GM13976 (cell line): ENCODE data around the gene FBRS.

Source experiments
- DNase-seq: peaks from one replicate; pipeline ENCODE4 v3.0.0; 2012; ENCODE audit warnings: low spot score
- CTCF ChIP-seq: IDR thresholded peaks from 2 replicates; pipeline ENCODE4 v1.5.1; 2012; ENCODE audit warnings: borderline replicate concordance, mild to moderate bottlenecking; ENCODE audit not compliant: insufficient read depth; ENCODE audit errors: extremely low read depth, missing control alignments, control extremely low read depth
- in situ Hi-C: fragments of 300-500 bp; cut with MboI; formaldehyde crosslinking; loops from one replicate; pipeline ENCODE4 v1.12.0; 2022; ENCODE audit warnings: low sequenced_read_pairs, mixed read lengths, inconsistent platforms; ENCODE audit not compliant: unreplicated experiment

Gene FBRS

GRCh38 chr16:30710971-30711370 lies 52.7 kb downstream of the FBRS start:
- TF ChIP-seq CTCF: no peak
- DNase-seq: no peak
- in situ Hi-C loops: no loop called here

- in situ Hi-C loops: no loop called here
- no peak for DNase-seq
- no peak for TF ChIP-seq CTCF
Measured at GRCh38 chr16:30711712-30712111, 53.5 kb downstream of the FBRS start.

GRCh38 chr16:30715750-30716445 lies 57.7 kb downstream of the FBRS start:
- TF ChIP-seq CTCF: no peak
- peak; percentile 52 for DNase-seq

GRCh38 chr16:30720086-30720485 lies 61.9 kb downstream of the FBRS start:
- no peak for DNase-seq
- in situ Hi-C loops: no loop called here
- TF ChIP-seq CTCF: no peak

More at GRCh38 chr16:30715750-30716445, 57.7 kb downstream of the FBRS start:
- in situ Hi-C loops: no loop called here
